Left colon (tissue), 2 donors: ENCODE measurements around the gene LMAN2. TPM values are rescaled to one million over a fixed set of nuclear protein-coding genes. Genes with fewer than 3 reads are reported as not detected.

Source experiments
- ATAC-seq: fragments of 200-7000 bp; cut with Tn5 transposase; one replicate; pipeline ENCODE4 v1.9.1; 2020; ENCODE audit warnings: mild to moderate bottlenecking, moderate library complexity
- DNase-seq, 2 donors: peaks; one replicate each; pipeline ENCODE4 v3.0.0-alpha.2; 2020
- intact Hi-C, 2 donors: fragments of 100-400 bp; cut with DNase I in 1 of 2; cut with micrococcal nuclease in 1 of 2; formaldehyde crosslinking; loops; one replicate each; pipeline versions ENCODE4 v1.11.2 to v1.14.0; 2022; cut with DNase I, micrococcal nuclease
- total RNA-seq, 2 donors: library from RNA; stranded (reverse); fragmentation: NEBNext Ultra II Directional; extraction: Animal tissue kit (Norgen Biotek cat#: 25700); gene quantifications; one replicate each; pipeline ENCODE4 v1.2.1, GENCODE V29; 2021
- donor health status: DM: no; HTN: no; CAD: no.
- donor health status: DM: yes; HTN: yes; CAD: no.

Gene LMAN2
- total RNA-seq, 2 donors from 2014 or later, result 139 to 141 TPM

- DNase-seq (peak; percentile 85 to 88), ATAC-seq (peak; percentile 62)
- intact Hi-C loops, result no loop called here
These were observed 46.9 kb downstream of the LMAN2 start for GRCh38 chr5:177304392-177305119.

- peak; percentile 9 for ATAC-seq
- intact Hi-C loops, result no loop called here
- peak in 1 of 2 donors; percentile 57 for DNase-seq
These were observed 47.5 kb downstream of the LMAN2 start for GRCh38 chr5:177303925-177304391.

- ATAC-seq (peak; percentile 62), DNase-seq (peak; percentile 84 to 95)
- intact Hi-C loops, result no loop called here
These were observed 48.1 kb downstream of the LMAN2 start, which contains the start of the genes PRELID1 and RAB24 for GRCh38 chr5:177303121-177303924. Gene PRELID1 (plus strand): TSS chr5:177303799. CDS start chr5:177303986, 187 bp downstream. Gene RAB24 (minus strand): TSS chr5:177303719. CDS start chr5:177303288, 431 bp downstream.

- intact Hi-C loops, result no loop called here
- DNase-seq (peak in 1 of 2 donors; percentile 47), ATAC-seq (no peak)
These were observed 48.9 kb downstream of the LMAN2 start for GRCh38 chr5:177302354-177303110.

GRCh38 chr5:177301503-177302165 lies 49.8 kb downstream of the LMAN2 start:
- ATAC-seq (peak; percentile 44), DNase-seq (peak; percentile 88)
- intact Hi-C loops, result no loop called here

- intact Hi-C loops, result no loop called here
- DNase-seq (no peak), ATAC-seq (no peak)
These were observed 50.5 kb downstream of the LMAN2 start for GRCh38 chr5:177300951-177301350.

GRCh38 chr5:177300236-177300880 lies 51.1 kb downstream of the LMAN2 start:
- intact Hi-C loops, result no loop called here
- peak; percentile 78 to 80 for DNase-seq

GRCh38 chr5:177299697-177300096 lies 51.8 kb downstream of the LMAN2 start:
- intact Hi-C loops, result no loop called here
- ATAC-seq (no peak), DNase-seq (peak in 1 of 2 donors; percentile 30)

More at GRCh38 chr5:177300236-177300880, 51.1 kb downstream of the LMAN2 start:
- ATAC-seq, result peak; percentile 36

- ATAC-seq (no peak), DNase-seq (no peak)
- intact Hi-C loops, result no loop called here
These were observed 53.5 kb downstream of the LMAN2 start for GRCh38 chr5:177297922-177298321.

GRCh38 chr5:177296581-177296980 lies 54.9 kb downstream of the LMAN2 start:
- intact Hi-C loops, result no loop called here
- peak; percentile 34 for ATAC-seq

GRCh38 chr5:177295924-177296323 lies 55.5 kb downstream of the LMAN2 start:
- ATAC-seq (no peak), DNase-seq (peak in 1 of 2 donors; percentile 28)
- intact Hi-C loops, result no loop called here

More at GRCh38 chr5:177296581-177296980, 54.9 kb downstream of the LMAN2 start:
- no peak for DNase-seq

- DNase-seq (no peak), ATAC-seq (no peak)
- intact Hi-C loops, result no loop called here
These were observed 56.8 kb downstream of the LMAN2 start for GRCh38 chr5:177294632-177295031.

GRCh38 chr5:177293819-177294581 lies 57.5 kb downstream of the LMAN2 start:
- intact Hi-C loops, result no loop called here
- ATAC-seq (no peak), DNase-seq (no peak)

GRCh38 chr5:177291735-177292134 lies 59.7 kb downstream of the LMAN2 start:
- ATAC-seq, result no peak
- no peak for DNase-seq
- intact Hi-C loops, result no loop called here

- intact Hi-C loops, result no loop called here
- ATAC-seq, result no peak
- no peak for DNase-seq
These were observed 60.5 kb downstream of the LMAN2 start for GRCh38 chr5:177290816-177291596.

GRCh38 chr5:177288191-177288590 lies 63.3 kb downstream of the LMAN2 start:
- ATAC-seq (no peak), DNase-seq (no peak)
- intact Hi-C loops, result no loop called here
